ENCODE measurements around the gene CCDC92. TPM values are rescaled to one million over a fixed set of nuclear protein-coding genes. Genes with fewer than 3 reads are reported as not detected.

Gene CCDC92
- total and polyA plus RNA-seq, 2 donors (not counting 3 experiments of a cell fraction or from before 2014, with no cell fraction given) = 41.2 to 41.6 TPM

GRCh38 chr12:123943816-123944215 lies 28.8 kb downstream of the CCDC92 start:
- intact Hi-C loops (cut with micrococcal nuclease) (no loop called here), dilution Hi-C loops (cut with MboI; ENCODE audit: extremely low pct_ligation_motif_present, low sequenced_read_pairs) (no loop called here)
- H3K36me3 ChIP-seq (ENCODE audit: control insufficient read depth in 2 of 2, extremely low read depth in 1 of 2, insufficient read depth in 2 of 2, low read length in 2 of 2) = peaks cover 2 to 5% of the 10 kb centered on the region in 2 experiments
- ChIA-PET CTCF (no interaction called here), POLR2A (no interaction called here)
- H3K4me2 ChIP-seq (ENCODE audit: insufficient read depth, low read length) = no peak overlapping the region
- no peaks in the 10 kb centered on the region for H3K27me3 ChIP-seq (ENCODE audit: control insufficient read depth in 2 of 2, insufficient read depth in 2 of 2, low read length in 2 of 2)
- FAIRE-seq = no peak
- H4K20me1 ChIP-seq (replicated peaks; ENCODE audit: control insufficient read depth, extremely low read depth, insufficient read depth, low read length) = no peaks in the 10 kb centered on the region
- H2AFZ ChIP-seq (ENCODE audit: low read depth, low read length) = no peak overlapping the region
- H3K27ac ChIP-seq (ENCODE audit: insufficient read depth, low read depth, low read length) = no peak overlapping the region
- H3K9ac ChIP-seq (replicated peaks; ENCODE audit: extremely low read depth, insufficient read depth, low read length) = no peak overlapping the region
- H3K4me3 ChIP-seq (replicated peaks in 1 of 3; ENCODE audit: insufficient read depth in 1 of 3, low read depth in 1 of 3, low read length in 3 of 3) = no peak overlapping the region
- no peak for TF ChIP-seq MAX (IDR thresholded peaks at IDR 0.05; ENCODE audit: insufficient read depth, insufficient read length)
- TF ChIP-seq FOS (IDR thresholded peaks at IDR 0.05; ENCODE audit: borderline replicate concordance, insufficient read depth, low read length) = no peak
- no peak for TF ChIP-seq POLR2AphosphoS5 (IDR thresholded peaks at IDR 0.05; ENCODE audit: insufficient read depth, low read depth, low read length)
- TF ChIP-seq CTCF (IDR thresholded peaks at IDR 0.05; ENCODE audit: extremely low read depth in 1 of 2, insufficient read depth in 1 of 2, low read depth in 1 of 2, low read length in 2 of 2) = no peak
- no peak for TF ChIP-seq JUN (IDR thresholded peaks at IDR 0.05; ENCODE audit: borderline replicate concordance, insufficient read depth, insufficient read length, low read depth)
- TF ChIP-seq GATA2 (IDR thresholded peaks at IDR 0.05; ENCODE audit: insufficient read depth, insufficient read length, low read depth, low read length) = no peak
- TF ChIP-seq EZH2 (IDR thresholded peaks at IDR 0.05; ENCODE audit: borderline replicate concordance, low read depth, low read length, severe bottlenecking) = no peak
- TF ChIP-seq POLR2A (IDR thresholded peaks at IDR 0.05; ENCODE audit: low read depth, low read length) = no peak
- TF ChIP-seq MYC (IDR thresholded peaks at IDR 0.05; ENCODE audit: low read depth, low read length) = no peak
- peaks cover 12% of the 10 kb centered on the region for H3K4me1 ChIP-seq (ENCODE audit: control insufficient read depth, extremely low read depth, insufficient read depth, low read length)
- H3K9me1 ChIP-seq (replicated peaks; ENCODE audit: control insufficient read depth, extremely low read depth, insufficient read depth, low read length) = no peaks in the 10 kb centered on the region
- H3K9me3 ChIP-seq (replicated peaks; ENCODE audit: control insufficient read depth, insufficient read depth, low read length) = no peaks in the 10 kb centered on the region
- DNase-seq (ENCODE audit: low read depth, low spot score) = no peak
- BruUV-seq (replicated peaks) = no TSS peak
- no peaks in the 10 kb centered on the region for H3K79me2 ChIP-seq (ENCODE audit: control insufficient read depth, insufficient read depth, low read length)
